Heart left ventricle (tissue), 16 donors: ENCODE data around the gene EHBP1L1. TPM values are rescaled to one million over a fixed set of nuclear protein-coding genes. Genes with fewer than 3 reads are reported as not detected.
A peak's percentile ranks its signal among the peaks of the same experiment; 100 is the strongest.

Source experiments
- ATAC-seq, 4 donors: fragments of 200-7000 bp; cut with Tn5 transposase; one replicate each; pipeline ENCODE4 v1.9.1; 2020 to 2022; ENCODE audit warnings: moderate library complexity in 4 of 4, mild to moderate bottlenecking in 3 of 4, moderate number of reproducible peaks in 1 of 4
- DNase-seq, 5 donors: peaks; one replicate each; pipeline ENCODE4 v3.0.0-alpha.2; 2020
- H3K27ac ChIP-seq, 12 donors: fragments of 200-600 bp; sonication (generic) in 4 of 12; one replicate each; pipeline versions ENCODE4 v1.5.0 to v1.8.0; 2016 to 2022; ENCODE audit warnings: mild to moderate bottlenecking in 2 of 12
- H3K27me3 ChIP-seq, 9 donors: fragments of 200-600 bp; sonication (generic) in 2 of 9; one replicate each; pipeline versions ENCODE4 v1.5.1 to v1.8.0; 2016 to 2022; ENCODE audit warnings: mild to moderate bottlenecking in 3 of 9
- H3K36me3 ChIP-seq, 9 donors: fragments of 200-600 bp; sonication (generic) in 2 of 9; one replicate each; pipeline versions ENCODE4 v1.5.0 to v1.8.0; 2018 to 2022; ENCODE audit warnings: mild to moderate bottlenecking in 2 of 9
- H3K4me1 ChIP-seq, 12 donors: fragments of 200-600 bp; sonication (generic) in 4 of 12; one replicate each; pipeline versions ENCODE4 v1.5.0 to v1.8.0; 2016 to 2022; ENCODE audit warnings: mild to moderate bottlenecking in 3 of 12
- H3K4me3 ChIP-seq, 12 donors: fragments of 200-600 bp; sonication (generic) in 4 of 12; one replicate each; pipeline versions ENCODE4 v1.5.0 to v1.8.0; 2017 to 2022; ENCODE audit warnings: mild to moderate bottlenecking in 9 of 12, moderate library complexity in 4 of 12
- H3K9me3 ChIP-seq, 12 donors: fragments of 200-600 bp; sonication (generic) in 4 of 12; one replicate each; pipeline versions ENCODE4 v1.5.0 to v1.8.0; 2016 to 2022; ENCODE audit warnings: mild to moderate bottlenecking in 1 of 12
- POLR2A ChIP-seq, 2 donors: fragments of 450-650 bp; IDR thresholded peaks; one replicate each; pipeline ENCODE4 v1.6.1; 2017; ENCODE audit warnings: antibody characterized with exemption in 2 of 2, mild to moderate bottlenecking in 2 of 2, moderate library complexity in 2 of 2
- WGBS, 4 donors: extraction: QIAGEN DNeasy Blood & Tissue Kit in 2 of 4; methylation state at CpG; one replicate each; pipeline versions ENCODE4 v1.1.5 to v1.1.7; 2013 to 2018; 5-methylcytosine and 5-hydroxymethylcytosine counted together
- intact Hi-C, 10 donors: fragments of 100-400 bp; cut with DNase I; formaldehyde crosslinking; loops; one replicate each; pipeline versions ENCODE4 v1.11.1 to v1.14.2; 2022
- polyA plus RNA-seq, 2 donors: library from polyadenylated mRNA; stranded (reverse); fragments of 200-250 nt; gene quantifications; one replicate each; pipeline ENCODE4 v1.2.3, GENCODE V29; 2013
- total RNA-seq, 9 donors: library from RNA; depleted of rRNA in 2 of 9; stranded (reverse); fragments of >200 nt in 2 of 9; fragmentation: NEBNext Ultra II Directional in 3 of 9; extraction: Animal tissue kit (Norgen Biotek cat#: 25700) in 3 of 9; gene quantifications; one replicate each; pipeline versions ENCODE4 v1.1.0 to v1.2.4, GENCODE V29; 2016 to 2023
- TF ChIP-seq, protein P1 (sequence below), 12 donors: fragments of 200-600 bp; sonication (generic) in 4 of 12; IDR thresholded peaks; one replicate each; pipeline versions ENCODE4 v1.5.0 to v1.8.0; 2018 to 2022; ENCODE audit warnings: antibody characterized with exemption in 12 of 12, mild to moderate bottlenecking in 5 of 12
- donor health status: ischemic (EF 13 %, LVEDD 7.1; RV severe dilation, severe dysfunction).
- donor health status: healthy with polysubstance abuse.
- donor health status: DM: no; HTN: yes; CAD: no.
- donor health status: DM: no; HTN: no; CAD: no.
- donor health status: ischemic (EF 25% LVEDD 6.9; RV normal size, moderate dysfunction).
- donor health status: ischemic (EF 25% LVEDD 5.7; RV mildly dilated, moderate dysfunction).
- donor health status: healthy.
- donor health status: DM: yes; HTN: yes; CAD: no.
- donor health status: ischemic (EF 35%, LVEDD 5.7; RV mildly dilated, moderate dysfunction).
- donor health status: nonischemic (EF 11% LVEDD 7.7; RV severe dilation, severe dysfunction).
- donor health status: DM: yes; HTN: yes; CAD: no.
- donor health status: PGD.
- donor health status: ischemic (EF 29% LVEDD 5.4; RV normal size, mild dysfunction).
- donor health status: nonischemic (EF 23%, LVEDD 6.1; RV moderate dilation, normal function).

EHBP1L1 gene
- total and polyA plus RNA-seq, 11 donors, result 37.4 to 144 (median 79.0) TPM

- WGBS, 4 donors, result 0 to 1% (median 0%) methylated on average over 16 to 78 of the region's 78 CpGs
- intact Hi-C loops, result loop anchor here in 9 of 10 donors (1.0 to 10.0 kb wide), 13 partner anchors 14 to 454 kb away; partner anchors contain the start of genes ZNRD2 (in 4 of the 9), EHBP1L1 (in 1 of the 9), KCNK7 (in 1 of the 9) and LTBP3 (in 1 of the 9)
Measured at GRCh38 chr11:65540290-65541092, 35.4 kb upstream of the EHBP1L1 start.

GRCh38 chr11:65541093-65541982 lies 34.5 kb upstream of the EHBP1L1 start:
- 41 to 56% (median 45%) methylated on average over 10 to 18 of the region's 18 CpGs for WGBS, 4 donors
- Histone ChIP-seq H3K4me3 (peak overlapping the region in 11 of 12 donors; percentile 24 to 66 (median 53)), H3K27ac (peak overlapping the region; percentile 66 to 95 (median 88)), H3K27me3 (no peaks in the 10 kb centered on the region), H3K9me3 (no peaks in the 10 kb centered on the region), H3K36me3 (peaks cover 0 to 63% (median 40%) of the 10 kb centered on the region in 9 donors), H3K4me1 (peaks cover 0 to 28% (median 20%) of the 10 kb centered on the region in 12 donors)
- ATAC-seq (no peak), DNase-seq (no peak)
- intact Hi-C loops, result loop anchor here in 9 of 10 donors (1.0 to 10.0 kb wide), 12 partner anchors 13 to 453 kb away; partner anchors contain the start of genes ZNRD2 (in 2 of the 9), EHBP1L1 (in 1 of the 9), KCNK7 (in 1 of the 9) and LTBP3 (in 1 of the 9)
- TF ChIP-seq, protein P1, sequence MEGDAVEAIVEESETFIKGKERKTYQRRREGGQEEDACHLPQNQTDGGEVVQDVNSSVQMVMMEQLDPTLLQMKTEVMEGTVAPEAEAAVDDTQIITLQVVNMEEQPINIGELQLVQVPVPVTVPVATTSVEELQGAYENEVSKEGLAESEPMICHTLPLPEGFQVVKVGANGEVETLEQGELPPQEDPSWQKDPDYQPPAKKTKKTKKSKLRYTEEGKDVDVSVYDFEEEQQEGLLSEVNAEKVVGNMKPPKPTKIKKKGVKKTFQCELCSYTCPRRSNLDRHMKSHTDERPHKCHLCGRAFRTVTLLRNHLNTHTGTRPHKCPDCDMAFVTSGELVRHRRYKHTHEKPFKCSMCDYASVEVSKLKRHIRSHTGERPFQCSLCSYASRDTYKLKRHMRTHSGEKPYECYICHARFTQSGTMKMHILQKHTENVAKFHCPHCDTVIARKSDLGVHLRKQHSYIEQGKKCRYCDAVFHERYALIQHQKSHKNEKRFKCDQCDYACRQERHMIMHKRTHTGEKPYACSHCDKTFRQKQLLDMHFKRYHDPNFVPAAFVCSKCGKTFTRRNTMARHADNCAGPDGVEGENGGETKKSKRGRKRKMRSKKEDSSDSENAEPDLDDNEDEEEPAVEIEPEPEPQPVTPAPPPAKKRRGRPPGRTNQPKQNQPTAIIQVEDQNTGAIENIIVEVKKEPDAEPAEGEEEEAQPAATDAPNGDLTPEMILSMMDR (IDR thresholded peaks at IDR 0.05), result peak in 1 of 12 donors; percentile 4
- TF ChIP-seq POLR2A (IDR thresholded peaks at IDR 0.05), result no peak

More at GRCh38 chr11:65540290-65541092, 35.4 kb upstream of the EHBP1L1 start:
- Histone ChIP-seq H3K27me3 (no peaks in the 10 kb centered on the region), H3K4me1 (peaks cover 0 to 28% (median 20%) of the 10 kb centered on the region in 12 donors), H3K9me3 (no peaks in the 10 kb centered on the region), H3K27ac (peak overlapping the region; percentile 66 to 95 (median 88)), H3K4me3 (peak overlapping the region; percentile 11 to 66 (median 52)), H3K36me3 (peaks cover 0 to 63% (median 41%) of the 10 kb centered on the region in 9 donors)
- DNase-seq (peak; percentile 90 to 95 (median 93)), ATAC-seq (peak; percentile 84 to 93 (median 91))
- TF ChIP-seq, protein P1 (IDR thresholded peaks at IDR 0.05), result peak; percentile 79 to 95 (median 88)
- TF ChIP-seq POLR2A (IDR thresholded peaks at IDR 0.05), result peak in 1 of 2 donors; percentile 49

- 94 to 97% (median 95%) methylated on average over 3 of the region's 3 CpGs for WGBS, 4 donors
- Histone ChIP-seq H3K27ac (no peak overlapping the region), H3K4me1 (peaks cover 0 to 42% (median 20%) of the 10 kb centered on the region in 12 donors), H3K9me3 (no peaks in the 10 kb centered on the region), H3K27me3 (no peaks in the 10 kb centered on the region), H3K4me3 (no peak overlapping the region), H3K36me3 (peaks cover 0 to 64% (median 41%) of the 10 kb centered on the region in 9 donors)
- ATAC-seq (no peak), DNase-seq (no peak)
- intact Hi-C loops, result loop anchor here in 6 of 10 donors (5.0 to 10.0 kb wide), 5 partner anchors 34 to 452 kb away; partner anchors contain the start of genes EHBP1L1 (in 1 of the 6) and KCNK7 (in 1 of the 6)
- TF ChIP-seq, protein P1 (IDR thresholded peaks at IDR 0.05), result no peak
- no peak for TF ChIP-seq POLR2A (IDR thresholded peaks at IDR 0.05)
Measured at GRCh38 chr11:65542738-65543390, 33.0 kb upstream of the EHBP1L1 start.
